ENCODE measurements around the gene GPR119. TPM values are rescaled to one million over a fixed set of nuclear protein-coding genes. Genes with fewer than 3 reads are reported as not detected.

Gene GPR119
- total and polyA plus RNA-seq, 2 of the 8 experiments (the other 6 are each of a cell fraction or from before 2014, with no cell fraction given) = 0.11 TPM; not detected in 1

DNA sequence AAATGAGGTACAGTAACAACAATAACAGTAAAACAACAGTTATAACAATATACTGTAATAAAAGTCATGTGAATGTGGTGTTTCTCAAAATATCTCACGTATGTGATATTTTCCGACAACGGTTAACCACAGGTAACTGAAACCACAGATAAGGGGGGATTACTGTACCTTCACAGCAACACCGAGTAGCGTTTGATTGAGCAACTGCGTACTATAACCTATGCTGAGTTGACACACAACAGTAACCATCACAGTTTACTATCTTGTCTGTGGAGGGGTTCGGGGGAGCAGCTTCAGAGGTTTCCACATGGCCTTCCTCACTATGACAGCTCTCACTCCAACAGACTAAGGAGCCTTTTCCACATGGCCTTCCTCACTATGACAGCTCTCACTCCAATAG lies 29.7 kb upstream of the GPR119 start:
- Histone ChIP-seq H3K14ac (ENCODE audit: insufficient read length) (no peak overlapping the region), H2BK15ac (ENCODE audit: low read length) (no peak overlapping the region), H4K20me1 (replicated peaks in 1 of 2; ENCODE audit: control insufficient read depth in 1 of 2, insufficient read depth in 2 of 2, low read length in 2 of 2) (no peaks in the 10 kb centered on the region), H4K91ac (replicated peaks; ENCODE audit: insufficient read length, low read length) (no peak overlapping the region), H3K9ac (replicated peaks in 1 of 4; ENCODE audit: extremely low read depth in 1 of 4, low read depth in 3 of 4, low read length in 3 of 4) (no peak overlapping the region), H3K18ac (ENCODE audit: extremely low read depth, low read length) (no peak overlapping the region), H3K23ac (ENCODE audit: insufficient read length) (no peak overlapping the region), H3K36me3 (ENCODE audit: control insufficient read depth in 2 of 4, insufficient read depth in 4 of 4, low read length in 3 of 4) (peaks cover 2 to 12% (median 5%) of the 10 kb centered on the region in 4 experiments; a peak in 6 of 8 replicates), H3K23me2 (ENCODE audit: low read depth, low read length) (no peaks in the 10 kb centered on the region), H3K9me3 (ENCODE audit: insufficient read depth in 2 of 2, low read depth in 1 of 2, low read length in 1 of 2) (no peaks in the 10 kb centered on the region), H3K56ac (replicated peaks; ENCODE audit: insufficient read length, low read depth, low read length) (no peak overlapping the region), H3K79me2 (ENCODE audit: control insufficient read depth in 1 of 2, insufficient read depth in 2 of 2, low read length in 2 of 2) (no peaks in the 10 kb centered on the region), H3K79me1 (ENCODE audit: low read depth, low read length) (no peaks in the 10 kb centered on the region), H3K4me3 (ENCODE audit: extremely low read depth in 1 of 4, insufficient read depth in 2 of 4, low read depth in 3 of 4, low read length in 4 of 4) (no peak overlapping the region), H2AK5ac (ENCODE audit: low read depth, low read length) (no peak overlapping the region), H3K4me1 (replicated peaks in 1 of 4; ENCODE audit: control insufficient read depth in 3 of 4, insufficient read depth in 4 of 4, low read length in 3 of 4) (no peaks in the 10 kb centered on the region; a peak in 2 of 7 replicates), H3K27ac (ENCODE audit: low read depth, low read length) (no peak overlapping the region), H4K5ac (ENCODE audit: insufficient read length, low read depth, low read length) (no peak overlapping the region), H2BK120ac (replicated peaks; ENCODE audit: low read depth, low read length) (no peak overlapping the region), H2BK5ac (ENCODE audit: low read depth, low read length) (no peak overlapping the region), H4K8ac (ENCODE audit: extremely low read depth, insufficient read depth, low read length) (no peak overlapping the region), H3K4ac (replicated peaks; ENCODE audit: insufficient read length, low read depth, low read length) (no peak overlapping the region), H2BK12ac (ENCODE audit: low read depth, low read length) (no peak overlapping the region), H2AFZ (ENCODE audit: low read length) (no peak overlapping the region), H3K27me3 (replicated peaks in 1 of 4; ENCODE audit: control insufficient read depth in 3 of 4, extremely low read depth in 1 of 4, insufficient read depth in 3 of 4, low read length in 3 of 4) (no peaks in the 10 kb centered on the region), H3K4me2 (ENCODE audit: insufficient read depth in 1 of 2, low read depth in 2 of 2, low read length in 2 of 2) (no peak overlapping the region), H2BK20ac (ENCODE audit: low read length) (no peak overlapping the region)
- ChIA-PET POLR2A (ENCODE audit: partially characterized antibody) (no interaction called here), CTCF (ENCODE audit: partially characterized antibody) (interaction anchor here (1.1 kb wide), 1 partner anchor 15 kb away, joined by 3 read pairs; no protein-coding TSS in a partner anchor)
- DNase-seq (ENCODE audit: low read depth in 1 of 2, low spot score in 2 of 2) = no peak
- no peak for FAIRE-seq
- WGBS, 2 experiments (ENCODE audit: extremely low coverage in 1 of 2, insufficient coverage in 1 of 2, insufficient read length in 1 of 2, insufficient replicate concordance in 2 of 2, low coverage in 1 of 2, low lambda C conversion rate in 2 of 2, missing lambda C conversion rate in 1 of 2) = 95% methylated on average over 7 of the region's 7 CpGs; no CpG with 5 or more reads in 1 of the 2 experiments
- TF ChIP-seq SP2 (IDR thresholded peaks at IDR 0.05; ENCODE audit: low read length) (no peak), POLR2AphosphoS5 (IDR thresholded peaks at IDR 0.05; ENCODE audit: low read depth, low read length) (no peak), SIX5 (IDR thresholded peaks at IDR 0.05; ENCODE audit: low read depth, low read length) (no peak), FOSL1 (IDR thresholded peaks at IDR 0.05; ENCODE audit: insufficient read depth, low read depth, low read length) (no peak), HDAC2 (IDR thresholded peaks at IDR 0.05; ENCODE audit: borderline replicate concordance in 1 of 2, low read depth in 2 of 2, low read length in 2 of 2) (no peak), SIRT6 (IDR thresholded peaks at IDR 0.05; ENCODE audit: low read length) (no peak), SIN3A (conservative IDR thresholded peaks at IDR 0.05 in 1 of 2, IDR thresholded peaks at IDR 0.05 in 1 of 2; ENCODE audit: low read depth in 1 of 2, low read length in 2 of 2) (no peak), NRF1 (IDR thresholded peaks at IDR 0.05; ENCODE audit: low read depth, low read length) (no peak), BRCA1 (IDR thresholded peaks at IDR 0.05; ENCODE audit: low read depth, low read length) (no peak), SRF (IDR thresholded peaks at IDR 0.05; ENCODE audit: low read depth, low read length) (no peak)
- TF ChIP-seq, protein P1, sequence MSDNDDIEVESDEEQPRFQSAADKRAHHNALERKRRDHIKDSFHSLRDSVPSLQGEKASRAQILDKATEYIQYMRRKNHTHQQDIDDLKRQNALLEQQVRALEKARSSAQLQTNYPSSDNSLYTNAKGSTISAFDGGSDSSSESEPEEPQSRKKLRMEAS (IDR thresholded peaks at IDR 0.05) = no peak
- TF ChIP-seq, protein P2, sequence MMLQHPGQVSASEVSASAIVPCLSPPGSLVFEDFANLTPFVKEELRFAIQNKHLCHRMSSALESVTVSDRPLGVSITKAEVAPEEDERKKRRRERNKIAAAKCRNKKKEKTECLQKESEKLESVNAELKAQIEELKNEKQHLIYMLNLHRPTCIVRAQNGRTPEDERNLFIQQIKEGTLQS (IDR thresholded peaks at IDR 0.05; ENCODE audit: insufficient read depth, low read depth, low read length) = no peak
- TF ChIP-seq, protein P3, sequence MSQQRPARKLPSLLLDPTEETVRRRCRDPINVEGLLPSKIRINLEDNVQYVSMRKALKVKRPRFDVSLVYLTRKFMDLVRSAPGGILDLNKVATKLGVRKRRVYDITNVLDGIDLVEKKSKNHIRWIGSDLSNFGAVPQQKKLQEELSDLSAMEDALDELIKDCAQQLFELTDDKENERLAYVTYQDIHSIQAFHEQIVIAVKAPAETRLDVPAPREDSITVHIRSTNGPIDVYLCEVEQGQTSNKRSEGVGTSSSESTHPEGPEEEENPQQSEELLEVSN (IDR thresholded peaks at IDR 0.05) = no peak
